HG03135 (cell line): ENCODE data around the gene NCEH1.

ENCODE experiments used
- ATAC-seq: cut with Tn5 transposase; IDR thresholded peaks from one replicate; pipeline ENCODE4 v1.9.1; 2021; ENCODE audit warnings: mild to moderate bottlenecking, moderate library complexity; ENCODE audit not compliant: unreplicated experiment

Gene NCEH1

DNA sequence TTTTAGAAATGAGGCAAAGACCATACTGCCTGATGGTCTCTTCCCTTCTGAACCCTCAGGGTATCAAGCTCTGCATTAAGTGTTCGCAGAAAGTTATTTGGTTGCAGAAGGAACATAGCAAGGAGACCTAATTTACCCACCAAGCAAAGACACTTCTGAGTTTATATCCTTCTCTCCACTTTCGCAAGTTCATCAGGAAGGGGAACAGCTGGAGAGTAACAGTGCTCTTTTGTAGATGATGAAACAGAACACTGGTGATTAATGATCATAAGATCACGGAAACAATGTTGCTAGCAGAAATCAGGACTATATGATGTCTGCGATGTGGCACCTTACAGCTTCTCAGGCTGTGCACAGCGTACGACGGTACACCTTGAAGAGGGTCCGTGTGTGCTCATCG lies 62.1 kb downstream of the NCEH1 start:
- no peak for ATAC-seq

DNA sequence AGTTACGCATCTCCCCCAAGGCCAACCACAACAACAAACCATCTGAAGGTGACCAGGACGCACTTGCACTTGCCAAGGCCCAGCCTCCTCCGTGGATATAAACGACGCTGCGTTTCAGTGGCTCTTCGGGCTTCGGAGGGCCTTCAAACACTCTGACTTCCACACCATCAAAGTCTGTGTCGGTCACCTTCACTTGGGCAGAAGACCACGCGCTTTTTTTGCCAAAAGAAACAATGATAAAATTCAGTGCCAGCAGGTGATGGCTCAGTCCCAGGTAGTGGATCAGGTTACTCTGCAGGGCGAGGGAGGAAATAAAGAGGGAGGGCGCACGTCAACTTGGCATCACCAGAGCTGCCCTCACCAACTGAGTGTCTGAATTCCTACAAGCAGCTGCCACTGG lies 63.0 kb downstream of the NCEH1 start:
- ATAC-seq = no peak

DNA sequence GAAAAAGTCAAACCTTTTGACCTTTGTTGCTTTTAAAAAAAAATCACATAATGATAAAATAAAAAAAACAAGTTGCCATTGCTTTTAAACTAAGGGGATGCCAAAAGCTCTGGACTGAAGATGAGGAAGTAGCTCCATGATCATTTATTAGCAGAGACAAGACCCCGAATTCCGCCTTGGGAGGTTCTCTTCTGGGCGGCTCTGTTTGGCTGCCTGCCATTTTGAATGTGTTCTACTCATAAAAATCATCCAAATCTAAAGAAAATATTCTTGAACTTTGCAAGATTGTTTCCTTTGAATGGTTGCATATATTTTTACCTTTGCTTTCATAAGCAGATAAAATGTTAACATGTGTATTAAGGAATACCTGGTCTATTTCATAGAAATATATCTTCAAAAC lies 63.8 kb downstream of the NCEH1 start:
- ATAC-seq = no peak

DNA sequence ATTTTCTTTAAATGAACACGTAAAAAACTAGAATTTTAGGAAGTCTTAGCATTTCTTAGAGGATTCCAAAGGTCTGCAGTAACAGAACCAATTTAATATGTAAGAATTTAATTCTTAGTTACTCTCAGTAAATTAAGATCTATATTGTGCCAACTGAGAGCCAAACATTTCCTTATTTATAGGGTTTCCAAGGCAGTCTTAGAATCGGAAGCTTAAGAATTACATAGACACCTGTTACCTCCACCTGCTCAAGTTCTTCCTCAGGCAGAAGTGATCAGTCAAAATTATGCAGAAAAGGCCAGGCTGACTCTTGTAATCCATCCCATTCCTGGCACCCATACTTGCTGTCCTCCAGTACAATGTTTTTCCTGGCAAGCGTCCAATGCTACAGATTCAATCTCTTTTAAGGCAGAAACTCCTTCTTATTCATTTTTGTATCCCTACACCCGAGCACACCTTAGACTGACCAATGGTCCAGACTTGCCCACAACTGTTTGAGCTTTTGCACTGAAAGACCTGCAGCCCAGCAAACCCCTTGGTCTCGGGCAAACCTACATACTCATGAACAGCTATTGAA lies 64.3 kb downstream of the NCEH1 start:
- ATAC-seq = no peak

DNA sequence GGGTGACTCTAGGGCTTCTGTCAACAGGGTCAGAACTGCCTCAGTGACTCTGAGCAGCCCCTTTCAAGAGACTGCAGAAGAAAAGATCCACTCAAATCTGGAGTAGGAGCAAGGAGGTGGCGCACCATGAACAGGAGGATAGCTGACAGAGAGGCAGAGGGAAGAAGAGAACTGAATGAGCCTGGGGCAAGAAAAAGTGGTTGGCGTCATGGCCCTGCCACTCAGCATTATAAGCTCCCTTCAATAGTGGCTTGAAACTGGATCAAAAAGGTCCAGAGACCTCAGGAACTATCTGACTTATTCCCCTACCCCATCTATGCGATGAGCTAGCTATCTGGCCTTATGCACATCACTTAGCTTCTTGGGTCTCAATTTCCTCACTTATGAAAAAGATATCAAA lies 66.6 kb downstream of the NCEH1 start:
- no peak for ATAC-seq

DNA sequence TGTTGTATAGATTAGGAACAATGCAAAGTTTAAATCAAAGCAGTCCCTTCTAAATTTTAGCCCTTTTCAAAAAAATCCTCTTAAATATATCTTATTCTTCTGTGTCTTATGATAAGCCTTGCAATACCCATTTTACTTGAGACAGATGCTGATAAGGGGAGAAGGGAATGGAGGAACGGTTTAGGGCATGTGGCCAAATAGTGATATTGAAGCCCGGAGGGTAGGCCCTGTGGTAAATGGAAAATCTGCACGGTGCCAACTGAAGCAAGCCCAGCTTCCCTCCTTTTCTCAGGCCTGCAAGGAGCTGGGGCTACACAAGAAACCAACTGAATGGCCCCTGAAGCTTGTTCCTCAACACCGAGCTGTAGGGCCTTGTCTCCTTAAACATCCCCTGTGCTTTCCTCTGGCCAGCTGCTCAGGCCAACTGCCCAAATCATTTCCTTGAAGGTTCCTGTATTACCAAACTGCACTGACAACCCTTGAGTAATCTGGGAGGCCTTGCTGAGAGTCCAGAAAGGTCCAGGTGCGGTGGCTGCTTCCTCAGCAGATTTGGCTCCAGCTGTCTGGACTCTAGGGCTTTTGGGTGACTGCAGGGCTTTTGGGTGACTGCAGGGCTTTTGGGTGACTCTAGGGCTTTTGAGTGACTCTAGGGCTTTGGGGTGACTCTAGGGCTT lies 67.2 kb downstream of the NCEH1 start:
- no peak for ATAC-seq

DNA sequence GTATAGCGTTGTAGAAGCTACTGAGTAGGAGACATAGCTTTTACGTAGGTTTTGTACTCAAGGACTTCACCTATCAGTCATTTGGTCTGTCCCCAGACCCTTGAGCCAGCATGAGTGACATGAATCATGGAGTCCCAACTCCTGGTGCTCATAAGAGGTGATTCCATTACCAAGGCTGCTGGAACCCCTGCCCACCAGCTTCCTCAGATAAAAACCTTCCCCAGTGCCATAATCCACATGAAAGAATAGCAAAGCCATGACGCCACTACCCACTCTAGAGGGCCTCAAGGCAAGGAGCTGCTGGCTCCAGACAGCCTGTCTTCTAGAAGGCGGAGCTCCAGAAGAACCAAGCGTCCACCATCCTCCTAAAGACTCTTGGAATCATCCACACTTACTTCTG lies 69.6 kb downstream of the NCEH1 start:
- ATAC-seq = no peak

DNA sequence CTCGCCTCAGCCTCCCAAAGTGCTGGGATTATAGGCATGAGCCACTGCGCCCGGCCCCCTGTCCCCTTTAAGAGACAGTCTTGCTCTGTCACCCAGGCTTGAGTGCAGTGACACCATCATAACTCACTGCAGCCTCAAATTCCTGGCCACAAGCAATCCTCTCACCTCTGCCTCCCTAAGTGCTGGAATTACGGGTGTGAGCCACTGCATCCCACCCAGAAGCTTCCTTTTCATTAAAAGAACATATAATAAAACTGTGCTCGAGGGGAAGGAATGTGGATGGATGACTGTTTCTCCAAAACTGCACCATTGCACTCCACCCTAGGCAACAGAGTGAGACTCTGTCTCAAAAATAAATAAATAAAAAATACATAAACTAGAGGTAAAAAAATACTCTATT lies 70.1 kb downstream of the NCEH1 start:
- ATAC-seq = no peak

DNA sequence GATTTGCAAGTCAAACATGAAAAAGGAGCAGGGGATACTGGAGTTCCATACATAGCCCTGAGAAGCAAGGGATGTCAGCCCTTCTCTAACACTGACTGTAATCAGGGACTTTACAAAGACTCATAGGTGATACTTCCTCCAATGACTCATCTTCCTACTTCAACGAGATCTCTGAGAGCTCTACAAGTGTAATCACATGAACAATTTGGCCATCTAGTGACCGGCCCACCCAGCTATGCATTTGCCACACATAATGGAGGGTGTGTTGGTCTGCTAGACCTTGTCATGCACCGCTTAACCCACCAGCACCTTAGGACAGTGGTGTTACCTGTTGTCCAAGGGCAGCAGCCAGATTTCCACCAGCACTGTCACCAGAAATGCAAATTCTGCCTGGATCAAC lies 75.3 kb downstream of the NCEH1 start:
- ATAC-seq = peak; percentile 91

DNA sequence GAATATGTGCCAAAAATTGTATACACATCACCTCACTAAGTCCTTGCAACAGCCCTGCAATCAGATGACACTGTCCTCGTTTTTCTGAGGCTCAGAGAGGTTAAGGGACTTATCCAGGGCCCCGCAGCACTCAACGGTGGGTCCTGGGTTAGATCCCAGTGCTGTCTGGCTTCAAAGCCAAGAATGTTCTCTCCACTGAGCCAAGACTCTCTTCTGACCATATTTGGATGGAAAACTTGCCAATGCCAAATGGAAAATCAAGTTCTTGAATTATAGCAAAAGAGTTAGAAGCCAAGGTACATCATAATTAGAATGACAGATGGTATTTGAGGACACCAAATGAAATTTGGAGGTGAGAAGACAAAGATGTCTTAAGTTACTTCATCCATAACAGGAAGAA lies 75.9 kb downstream of the NCEH1 start:
- no peak for ATAC-seq

DNA sequence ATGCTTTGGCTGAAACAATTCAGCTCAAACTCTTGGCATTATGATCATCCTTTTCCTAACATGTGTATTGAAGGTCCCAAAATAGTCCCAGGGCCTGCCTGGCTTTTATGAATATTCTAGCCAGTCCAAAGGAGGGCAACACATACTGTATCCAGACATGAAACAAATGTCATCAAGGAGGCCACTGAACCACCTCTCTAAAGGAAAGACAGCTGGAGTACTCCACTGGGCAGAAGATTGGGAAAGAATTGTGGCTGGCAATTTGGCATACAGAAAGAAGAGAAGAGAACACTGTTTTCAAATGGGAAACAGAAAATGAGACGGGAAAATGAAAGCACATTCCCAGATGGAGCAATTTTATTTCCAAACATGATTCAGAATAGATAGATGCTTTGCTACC lies 80.6 kb downstream of the NCEH1 start:
- no peak for ATAC-seq

DNA sequence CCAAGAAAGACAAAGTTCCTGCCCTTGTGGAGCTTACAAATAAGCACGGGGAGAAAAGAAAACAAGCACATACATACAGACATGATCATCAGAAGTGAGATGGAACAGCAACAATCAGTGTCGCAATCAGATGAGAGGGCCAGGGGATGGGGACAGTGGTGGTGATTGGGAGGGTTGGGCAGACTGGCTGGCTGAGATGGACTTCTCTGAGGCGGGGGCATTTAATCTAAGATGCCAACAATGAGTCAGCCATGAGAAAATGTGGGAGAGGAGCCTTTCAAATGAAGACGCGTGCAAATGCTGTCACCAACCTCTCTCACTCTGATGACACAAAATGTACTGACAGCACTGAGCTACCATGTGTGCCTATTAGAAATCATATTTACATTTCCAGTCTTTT lies 81.4 kb downstream of the NCEH1 start:
- no peak for ATAC-seq

DNA sequence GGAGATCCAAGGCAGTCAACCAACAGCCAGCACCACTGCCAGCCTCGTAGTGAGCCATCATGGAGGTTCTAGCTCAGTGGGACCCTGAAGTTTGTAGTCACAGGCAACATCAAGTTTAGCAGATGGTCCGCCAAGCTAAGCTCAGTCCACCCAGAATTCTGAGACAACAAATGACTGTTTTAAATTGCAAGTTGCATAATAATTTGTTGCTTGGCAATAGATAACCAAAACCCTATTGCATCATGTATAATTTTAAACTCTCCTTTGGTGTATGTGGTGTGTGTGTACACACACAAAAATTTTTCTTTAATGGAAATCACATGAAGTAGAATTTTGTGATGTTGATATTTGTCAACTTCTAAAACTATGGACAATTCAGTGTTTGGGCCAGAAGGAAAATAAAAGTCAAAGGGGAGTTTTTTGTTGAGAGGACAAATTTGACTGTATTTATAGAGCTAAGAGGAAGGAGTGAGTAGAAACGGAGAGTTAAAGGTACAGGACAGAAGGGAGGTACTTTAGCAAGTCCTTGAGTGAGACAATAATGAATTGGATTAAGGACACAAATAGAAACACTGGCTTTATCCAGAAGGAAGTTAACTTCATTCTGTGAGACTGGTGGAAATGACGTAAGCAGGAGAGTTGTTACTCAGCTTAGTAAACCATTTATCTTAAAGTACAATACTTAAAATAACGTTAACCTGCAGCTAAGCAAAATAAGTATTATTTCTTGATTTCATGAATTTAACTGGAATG lies 83.6 kb downstream of the NCEH1 start:
- no peak for ATAC-seq

DNA sequence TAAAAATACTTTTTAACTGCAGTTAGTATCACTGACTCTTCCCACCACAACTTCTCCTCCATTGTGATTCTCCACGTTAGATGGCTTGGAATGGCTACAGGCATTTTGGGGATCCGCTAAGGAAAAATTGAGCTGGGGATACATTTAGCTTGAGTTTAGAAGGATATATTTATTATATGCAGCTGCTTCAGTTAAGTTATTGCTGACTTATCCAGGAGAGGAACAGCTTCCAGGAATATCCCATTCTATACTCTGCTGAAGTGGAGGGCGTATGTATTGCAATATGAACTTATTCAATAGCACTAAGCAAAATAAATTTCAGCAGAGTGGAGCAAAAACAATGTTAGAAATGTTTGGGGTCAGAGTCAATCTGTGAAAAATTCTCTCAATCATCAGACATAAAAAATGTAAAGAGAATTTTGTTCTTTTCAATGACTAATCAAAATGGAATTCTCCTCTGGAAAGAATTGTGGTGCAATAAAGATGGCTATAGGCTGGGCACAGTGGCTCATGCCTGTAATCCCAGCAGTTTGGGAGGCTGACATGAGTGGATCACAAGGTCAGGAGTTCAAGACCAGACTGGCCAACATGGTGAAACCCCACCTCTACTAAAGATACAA lies 84.7 kb downstream of the NCEH1 start:
- ATAC-seq = no peak

DNA sequence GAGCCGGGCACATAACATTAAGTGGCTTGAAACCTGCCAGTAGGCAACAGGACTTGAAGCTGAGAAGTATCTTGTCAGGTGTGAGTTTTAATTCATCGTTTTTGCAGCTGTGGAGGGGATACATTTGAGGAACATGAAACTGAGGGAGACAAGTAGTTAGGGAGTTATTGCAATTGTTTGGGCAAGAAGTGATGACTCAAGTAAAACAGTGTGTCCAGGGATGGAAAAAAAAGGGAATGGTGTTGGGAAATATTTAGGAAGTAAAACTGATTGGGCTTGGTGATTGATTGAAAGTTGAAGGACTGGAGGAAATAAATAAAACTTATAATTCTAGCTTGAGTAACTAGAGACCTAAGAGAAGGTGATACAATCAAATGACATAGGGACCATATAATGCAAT lies 85.5 kb downstream of the NCEH1 start:
- no peak for ATAC-seq

DNA sequence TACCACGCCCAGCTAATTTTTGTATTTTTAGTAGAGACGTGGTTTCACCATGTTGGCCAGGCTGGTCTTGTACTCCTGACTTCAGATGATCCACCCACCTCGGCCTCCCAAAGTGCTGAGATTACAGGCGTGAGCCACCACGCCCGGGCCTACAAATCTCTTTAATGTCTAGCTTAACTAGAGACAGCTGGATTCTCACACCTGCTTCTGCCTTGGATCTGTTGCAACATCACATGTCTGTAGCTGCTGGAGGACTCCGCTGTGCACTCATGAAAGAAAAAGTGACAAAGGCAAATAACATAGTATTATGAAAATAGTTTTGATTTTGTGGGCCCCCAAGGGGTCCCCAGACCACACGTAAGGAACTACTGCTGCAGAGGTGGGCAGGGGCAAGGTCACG lies 85.9 kb downstream of the NCEH1 start:
- ATAC-seq = no peak

DNA sequence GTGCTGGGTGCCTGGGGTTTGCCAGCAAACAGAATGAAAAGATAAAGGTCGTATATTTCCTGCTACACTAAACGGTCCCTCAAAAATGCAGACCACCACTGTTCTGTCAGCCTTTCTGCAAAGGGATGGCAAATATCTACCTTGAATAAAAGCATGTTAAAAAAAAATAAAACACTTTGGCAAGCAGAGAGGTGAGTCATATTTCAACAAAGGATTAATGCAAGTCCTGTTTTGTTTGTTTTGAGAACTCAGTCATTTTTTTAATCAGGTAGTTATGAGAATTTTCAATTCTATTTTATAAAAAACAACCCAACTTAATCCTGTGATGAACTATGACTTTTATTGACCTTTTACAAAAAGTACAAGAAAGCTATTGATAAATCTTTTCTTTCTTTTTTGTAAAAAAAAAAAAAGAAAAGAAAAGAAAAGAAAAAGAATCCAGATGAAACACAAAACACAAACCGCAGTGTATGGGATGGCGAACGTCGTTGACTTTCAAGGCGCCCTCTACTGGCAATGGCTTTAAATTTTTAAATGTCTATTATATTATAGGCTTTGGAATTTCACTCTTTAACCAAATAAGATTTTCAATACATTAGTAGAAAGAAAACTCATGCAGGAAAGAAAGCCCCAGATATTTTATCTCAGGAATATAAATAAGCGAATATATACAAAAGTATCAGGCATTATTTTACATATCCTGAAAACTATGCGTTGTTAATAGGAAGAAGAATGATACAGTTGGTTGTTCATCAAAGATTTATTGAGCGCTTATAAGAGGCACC lies 87.8 kb downstream of the NCEH1 start:
- no peak for ATAC-seq

DNA sequence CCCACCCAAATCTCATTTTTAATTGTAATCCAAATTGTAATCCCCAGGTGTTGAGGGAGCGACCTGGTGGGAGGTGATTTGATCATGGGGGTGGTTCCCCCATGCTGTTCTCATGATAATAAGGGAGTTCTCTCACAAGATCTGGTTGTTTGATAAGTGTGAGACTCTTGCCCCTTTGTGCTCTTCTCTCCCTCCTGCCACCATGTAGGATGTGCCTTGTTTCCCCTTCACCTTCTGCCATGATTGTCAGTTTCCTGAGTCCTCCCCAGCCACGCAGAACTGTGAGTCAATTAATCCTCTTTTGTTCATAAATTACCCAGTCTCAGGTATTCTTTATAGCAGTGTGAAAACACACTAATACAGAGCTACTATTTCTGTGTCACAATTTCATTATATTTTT lies 88.7 kb downstream of the NCEH1 start:
- no peak for ATAC-seq

DNA sequence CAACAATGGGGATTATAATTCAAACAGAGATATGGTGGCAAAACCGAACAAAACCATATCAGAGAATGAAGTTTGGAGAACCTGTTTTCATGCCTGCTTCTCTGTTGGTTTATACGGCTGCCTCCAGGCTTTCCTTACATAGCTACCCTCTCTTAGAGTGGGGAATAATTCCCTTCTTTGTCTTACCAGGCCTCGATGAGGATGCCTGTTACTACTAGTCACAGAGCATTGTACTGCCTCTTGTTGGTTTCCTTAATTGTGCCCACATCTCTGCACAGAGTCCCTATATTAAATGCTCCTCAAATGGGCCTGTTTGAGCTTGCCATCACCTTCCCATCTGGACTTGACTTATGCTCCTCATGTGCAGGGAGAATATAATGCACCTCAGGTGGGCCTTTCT lies 92.9 kb downstream of the NCEH1 start:
- ATAC-seq = no peak

DNA sequence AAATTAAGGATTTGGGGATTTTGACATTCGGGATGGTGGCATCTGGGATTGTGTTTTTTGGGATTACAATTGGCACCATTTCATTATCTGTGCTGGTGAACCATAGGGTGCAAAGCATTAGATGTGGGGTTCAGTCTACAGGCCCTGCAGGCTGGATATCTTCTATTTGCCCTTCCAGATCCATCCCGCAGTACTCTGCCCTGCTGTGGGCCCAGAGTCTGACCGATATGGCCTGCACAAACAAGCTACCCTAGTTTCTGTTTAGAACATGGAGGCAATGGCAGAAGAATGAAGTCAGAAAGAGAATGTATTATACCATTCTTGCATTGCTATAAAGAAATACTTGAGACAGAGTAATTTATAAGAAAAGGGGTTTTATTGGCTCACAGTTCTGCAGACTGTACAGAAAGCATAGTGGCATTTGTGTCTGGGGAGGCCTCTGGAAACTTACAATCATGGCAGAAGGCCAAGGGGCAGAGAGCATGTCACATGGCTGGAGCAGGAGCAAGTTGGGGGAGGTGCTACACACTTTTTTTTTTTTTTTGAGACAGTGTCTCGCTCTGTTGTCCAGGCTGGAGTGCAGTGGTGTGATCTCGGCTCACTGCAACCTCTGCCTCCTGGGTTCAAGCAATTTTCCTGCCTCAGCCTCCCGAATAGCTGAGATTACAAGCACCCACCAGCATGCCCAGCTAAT lies 93.7 kb downstream of the NCEH1 start:
- no peak for ATAC-seq

DNA sequence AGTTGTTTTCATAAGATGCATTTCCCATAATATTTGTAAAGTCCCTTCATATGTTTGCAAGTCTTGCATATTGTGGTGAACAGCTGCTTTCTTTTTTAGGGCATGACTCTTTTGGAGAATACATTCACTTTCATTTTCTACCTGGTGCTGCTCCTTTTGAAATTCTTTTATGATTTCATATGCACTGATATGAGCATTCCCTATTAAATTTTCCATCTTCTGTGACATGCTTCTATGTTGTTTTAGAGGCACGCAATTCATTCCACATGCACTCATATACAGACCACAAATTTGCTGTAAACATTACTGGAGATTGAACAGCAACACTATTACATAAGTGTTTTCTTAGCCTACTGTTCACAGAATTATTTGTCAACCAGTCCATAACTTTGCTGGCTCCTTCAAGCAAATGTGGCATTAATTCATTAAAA lies 94.8 kb downstream of the NCEH1 start:
- no peak for ATAC-seq
